SK-N-SH treated with all-trans-retinoic acid at 6 μM for 48 hours (cell line): ENCODE data around the gene ARF1.

ENCODE experiments used
- CSDC2 ChIP-seq: fragments of 250-450 bp; sonication (Bioruptor Pico); IDR thresholded peaks from 2 replicates; pipeline ENCODE4 v1.5.0; 2020; ENCODE audit warnings: mild to moderate bottlenecking, moderate library complexity
- ESRRG ChIP-seq: fragments of 250-450 bp; sonication (Bioruptor Pico); IDR thresholded peaks from 2 replicates; pipeline ENCODE4 v1.6.1; 2021; ENCODE audit warnings: mild to moderate bottlenecking
- TCF4 ChIP-seq: fragments of 250-450 bp; sonication (Bioruptor Pico); IDR thresholded peaks from 2 replicates; pipeline ENCODE4 v1.8.0; 2021; ENCODE audit warnings: mild to moderate bottlenecking, moderate library complexity, borderline replicate concordance
- ZFP3 ChIP-seq: fragments of 250-450 bp; sonication (Bioruptor Pico); IDR thresholded peaks from 2 replicates; pipeline ENCODE4 v1.5.0; 2020; ENCODE audit warnings: mild to moderate bottlenecking, moderate library complexity

DNA sequence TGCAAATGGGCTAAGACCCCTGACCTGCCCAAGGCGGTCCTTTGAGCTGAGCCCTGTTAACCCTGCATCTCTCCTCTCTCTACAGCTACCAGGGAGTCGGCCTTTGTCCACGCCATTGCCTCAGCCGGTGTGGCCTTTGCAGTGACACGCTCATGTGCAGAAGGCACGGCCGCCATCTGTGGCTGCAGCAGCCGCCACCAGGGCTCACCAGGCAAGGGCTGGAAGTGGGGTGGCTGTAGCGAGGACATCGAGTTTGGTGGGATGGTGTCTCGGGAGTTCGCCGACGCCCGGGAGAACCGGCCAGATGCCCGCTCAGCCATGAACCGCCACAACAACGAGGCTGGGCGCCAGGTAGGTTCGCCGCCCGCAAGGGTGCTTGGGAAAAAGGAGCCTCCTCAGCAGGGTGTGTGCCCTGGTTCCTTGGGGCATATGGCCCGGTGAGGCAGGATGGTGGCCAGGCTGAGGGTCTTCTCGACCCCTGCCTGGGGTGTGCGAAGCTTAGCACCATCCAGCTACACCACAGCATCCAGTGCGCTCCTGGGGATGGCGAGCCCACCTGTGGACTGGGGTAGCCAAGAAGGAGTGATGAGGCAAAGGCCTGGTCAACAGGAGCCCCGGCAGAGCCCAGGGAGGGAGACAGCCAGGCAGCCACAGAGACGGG is 31.8 kb upstream of the ARF1 start:
- TF ChIP-seq ESRRG (CRISPR knock-in tag) (no peak), ZFP3 (CRISPR knock-in tag) (no peak), CSDC2 (CRISPR knock-in tag) (no peak), TCF4 (no peak)
